GM20000 (cell line): ENCODE data around the gene NT5C2.

Source experiments
- DNase-seq: peaks from one replicate; pipeline ENCODE4 v3.0.0; 2012; ENCODE audit warnings: low spot score
- TF ChIP-seq, protein P1 (sequence below): IDR thresholded peaks from 2 replicates; pipeline ENCODE4 v1.5.1; 2012; ENCODE audit warnings: mild to moderate bottlenecking, control low read depth; ENCODE audit errors: extremely low read depth, missing control alignments

The NT5C2 gene

GRCh38 chr10:103096130-103096529 is 96.9 kb downstream of the NT5C2 start:
- TF ChIP-seq, protein P1, sequence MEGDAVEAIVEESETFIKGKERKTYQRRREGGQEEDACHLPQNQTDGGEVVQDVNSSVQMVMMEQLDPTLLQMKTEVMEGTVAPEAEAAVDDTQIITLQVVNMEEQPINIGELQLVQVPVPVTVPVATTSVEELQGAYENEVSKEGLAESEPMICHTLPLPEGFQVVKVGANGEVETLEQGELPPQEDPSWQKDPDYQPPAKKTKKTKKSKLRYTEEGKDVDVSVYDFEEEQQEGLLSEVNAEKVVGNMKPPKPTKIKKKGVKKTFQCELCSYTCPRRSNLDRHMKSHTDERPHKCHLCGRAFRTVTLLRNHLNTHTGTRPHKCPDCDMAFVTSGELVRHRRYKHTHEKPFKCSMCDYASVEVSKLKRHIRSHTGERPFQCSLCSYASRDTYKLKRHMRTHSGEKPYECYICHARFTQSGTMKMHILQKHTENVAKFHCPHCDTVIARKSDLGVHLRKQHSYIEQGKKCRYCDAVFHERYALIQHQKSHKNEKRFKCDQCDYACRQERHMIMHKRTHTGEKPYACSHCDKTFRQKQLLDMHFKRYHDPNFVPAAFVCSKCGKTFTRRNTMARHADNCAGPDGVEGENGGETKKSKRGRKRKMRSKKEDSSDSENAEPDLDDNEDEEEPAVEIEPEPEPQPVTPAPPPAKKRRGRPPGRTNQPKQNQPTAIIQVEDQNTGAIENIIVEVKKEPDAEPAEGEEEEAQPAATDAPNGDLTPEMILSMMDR = no peak
- DNase-seq = no peak

DNA sequence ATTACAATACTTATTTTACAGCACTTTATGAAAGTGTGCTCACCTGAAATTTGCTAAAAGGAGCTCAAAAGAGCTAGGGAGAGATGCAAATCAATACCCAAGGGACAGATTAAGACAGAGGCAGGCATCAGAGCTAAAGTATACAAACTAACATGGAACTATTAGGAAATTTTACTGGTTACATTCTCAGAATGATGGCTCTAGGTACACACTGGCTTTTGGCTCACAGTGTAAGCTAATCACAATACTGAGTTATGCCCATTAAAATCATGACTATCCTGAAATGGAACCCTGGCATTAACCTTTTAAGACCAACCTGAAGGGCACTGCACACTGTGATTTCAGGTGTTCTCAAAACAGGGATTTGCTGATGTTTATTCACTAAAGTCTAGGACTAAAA is 98.1 kb downstream of the NT5C2 start:
- DNase-seq = no peak
- TF ChIP-seq, protein P1 = no peak

GRCh38 chr10:103090911-103091310 is 102.2 kb downstream of the NT5C2 start:
- TF ChIP-seq, protein P1 = no peak
- DNase-seq = no peak

DNA sequence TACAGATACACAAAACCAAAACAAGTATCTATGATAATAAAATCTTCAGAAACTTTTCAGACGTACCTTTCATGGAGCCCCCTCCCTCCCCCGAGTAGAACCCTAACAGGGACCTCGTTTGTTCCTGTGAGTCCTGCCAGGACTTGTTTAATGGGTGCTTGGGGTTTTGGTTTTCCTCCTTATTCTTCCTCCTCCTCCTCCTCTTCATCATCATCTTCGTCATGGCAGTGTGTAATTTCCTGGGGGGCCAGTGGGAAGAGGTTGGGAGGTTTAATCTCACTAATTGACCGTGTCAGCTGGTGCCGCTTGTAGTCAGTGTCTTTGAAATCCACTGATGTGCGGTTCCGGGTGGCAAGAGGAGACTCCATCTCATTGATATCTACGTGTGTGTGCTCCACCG is 103.6 kb downstream of the NT5C2 start:
- no peak for DNase-seq
- TF ChIP-seq, protein P1 = no peak

DNA sequence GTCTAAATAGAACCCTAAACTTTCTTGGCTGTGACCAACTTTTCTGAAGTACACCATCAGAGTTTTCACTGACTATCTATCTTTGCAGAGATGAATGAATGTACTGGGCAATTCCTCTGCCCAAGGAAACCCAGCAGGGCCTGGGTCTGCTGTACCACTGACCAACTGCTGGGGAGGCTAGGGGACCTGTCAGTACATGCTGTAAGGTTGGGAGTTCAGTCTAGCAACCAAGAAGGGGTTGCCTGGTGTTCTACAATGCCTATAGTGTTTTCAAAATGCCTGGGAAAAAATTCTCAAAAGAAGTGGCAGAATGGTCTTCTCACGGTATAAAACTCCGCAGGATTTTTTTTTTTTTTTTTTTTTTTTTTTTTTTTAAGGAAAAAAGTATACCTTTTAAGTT is 106.3 kb downstream of the NT5C2 start:
- TF ChIP-seq, protein P1 = no peak
- no peak for DNase-seq

- TF ChIP-seq, protein P1 = no peak
- DNase-seq = no peak
Measured at GRCh38 chr10:103086261-103086660, 106.8 kb downstream of the NT5C2 start.

DNA sequence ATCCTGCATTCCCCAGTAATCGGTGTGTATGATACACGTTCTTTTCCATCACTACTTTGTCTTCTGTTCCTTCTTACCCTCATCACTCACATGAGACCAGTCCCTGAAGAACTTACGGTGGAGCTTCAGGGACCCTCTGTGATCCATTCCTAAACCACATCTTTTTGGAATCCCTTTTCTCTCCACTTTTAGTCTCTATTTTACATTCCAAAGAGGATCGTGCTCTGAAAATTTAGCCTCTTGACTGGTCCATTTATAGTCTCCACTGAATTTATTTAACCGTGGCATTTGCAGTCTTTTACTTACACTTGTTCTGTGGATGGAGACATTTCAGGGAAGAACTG is 109.1 kb downstream of the NT5C2 start:
- TF ChIP-seq, protein P1 = no peak
- DNase-seq = no peak
